ENCODE data around the gene HTR5A. TPM values are rescaled to one million over a fixed set of nuclear protein-coding genes. Genes with fewer than 3 reads are reported as not detected.

The HTR5A gene
- total and polyA plus RNA-seq, 2 of the 13 experiments (the other 11 are each of a cell fraction or from before 2014, with no cell fraction given), result not detected

DNA sequence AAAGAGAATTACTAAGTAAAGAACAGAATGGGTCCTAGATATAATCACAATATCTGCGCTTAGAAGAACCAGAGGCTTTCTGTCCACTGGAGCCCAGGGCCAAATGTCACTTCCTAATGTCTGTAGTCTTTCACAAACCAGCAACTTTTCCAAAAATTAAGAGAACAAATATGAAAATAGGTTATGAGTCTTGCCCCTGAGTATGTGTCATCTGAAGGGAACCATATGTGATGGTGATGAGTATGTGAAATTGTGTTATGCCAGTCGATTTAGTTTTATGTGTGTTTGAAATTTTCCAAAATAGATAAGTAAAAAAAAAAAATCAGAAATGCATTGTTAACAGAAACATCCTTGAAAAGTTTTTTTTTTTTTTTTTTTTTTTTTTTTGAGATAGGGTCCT, 15.4 kb upstream of the HTR5A start:
- CTCF ChIA-PET (ENCODE audit: low intra/inter-chr PET ratio, low total read pairs), result no interaction called here
- BruUV-seq (replicated peaks), result no TSS peak
- H2AFZ ChIP-seq (ENCODE audit: low read length), result no peak overlapping the region
- H3K9me3 ChIP-seq (ENCODE audit: low read length), result no peaks in the 10 kb centered on the region
- no peaks in the 10 kb centered on the region for H3K4me1 ChIP-seq (ENCODE audit: insufficient read depth, low read length)
- ATAC-seq, result no peak
- TF ChIP-seq, protein P1, sequence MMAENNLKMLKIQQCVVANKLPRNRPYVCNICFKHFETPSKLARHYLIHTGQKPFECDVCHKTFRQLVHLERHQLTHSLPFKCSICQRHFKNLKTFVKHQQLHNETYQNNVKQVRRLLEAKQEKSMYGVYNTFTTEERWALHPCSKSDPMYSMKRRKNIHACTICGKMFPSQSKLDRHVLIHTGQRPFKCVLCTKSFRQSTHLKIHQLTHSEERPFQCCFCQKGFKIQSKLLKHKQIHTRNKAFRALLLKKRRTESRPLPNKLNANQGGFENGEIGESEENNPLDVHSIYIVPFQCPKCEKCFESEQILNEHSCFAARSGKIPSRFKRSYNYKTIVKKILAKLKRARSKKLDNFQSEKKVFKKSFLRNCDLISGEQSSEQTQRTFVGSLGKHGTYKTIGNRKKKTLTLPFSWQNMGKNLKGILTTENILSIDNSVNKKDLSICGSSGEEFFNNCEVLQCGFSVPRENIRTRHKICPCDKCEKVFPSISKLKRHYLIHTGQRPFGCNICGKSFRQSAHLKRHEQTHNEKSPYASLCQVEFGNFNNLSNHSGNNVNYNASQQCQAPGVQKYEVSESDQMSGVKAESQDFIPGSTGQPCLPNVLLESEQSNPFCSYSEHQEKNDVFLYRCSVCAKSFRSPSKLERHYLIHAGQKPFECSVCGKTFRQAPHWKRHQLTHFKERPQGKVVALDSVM (CRISPR knock-in tag; IDR thresholded peaks at IDR 0.05), result no peak
- no peak for TF ChIP-seq ZMYM2 (CRISPR knock-in tag; IDR thresholded peaks at IDR 0.05)
- no peak for TF ChIP-seq ZNF580 (CRISPR knock-in tag; IDR thresholded peaks at IDR 0.05; ENCODE audit: borderline replicate concordance, low read depth)
- no peak for TF ChIP-seq ZFP36L2 (CRISPR knock-in tag; IDR thresholded peaks at IDR 0.05)
- no peak for TF ChIP-seq CEBPG (CRISPR knock-in tag; IDR thresholded peaks at IDR 0.05)
- TF ChIP-seq GRHL1 (CRISPR knock-in tag; conservative IDR thresholded peaks at IDR 0.05), result no peak
- no peak for FAIRE-seq
- no peak overlapping the region for H3K9ac ChIP-seq (ENCODE audit: insufficient read depth, low read depth, low read length)
- H3K4me3 ChIP-seq (replicated peaks in 1 of 3; ENCODE audit: insufficient read depth in 1 of 3, low read depth in 2 of 3, low read length in 3 of 3), result no peak overlapping the region
- no peaks in the 10 kb centered on the region for H4K20me1 ChIP-seq (ENCODE audit: insufficient read depth, low read length)
- peaks cover 2 to 12% of the 10 kb centered on the region in 2 experiments; a peak in 1 of 5 replicates for H3K27me3 ChIP-seq (ENCODE audit: control insufficient read depth in 1 of 2, insufficient read depth in 2 of 2, low read length in 2 of 2)
- POLR2A ChIA-PET, result no interaction called here
- no peak overlapping the region for H3K27ac ChIP-seq (ENCODE audit: extremely low read length, insufficient read depth, low read length)
- no peaks in the 10 kb centered on the region for H3K36me3 ChIP-seq (replicated peaks in 1 of 2; ENCODE audit: control insufficient read depth in 1 of 2, insufficient read depth in 2 of 2, low read length in 2 of 2)
- in situ Hi-C loops (cut with HindIII; ENCODE audit: extremely low pct_ligation_motif_present, low pct_unique_long_range_greater_than_20kb) (no loop called here), intact Hi-C loops (cut with micrococcal nuclease; ENCODE audit: unreplicated experiment) (no loop called here)
- 1% methylated on average over 2 of the region's 2 CpGs for WGBS (ENCODE audit: low lambda C conversion rate)
- H3K79me2 ChIP-seq (ENCODE audit: insufficient read depth, low read length), result no peaks in the 10 kb centered on the region
- DNase-seq (ENCODE audit: low spot score), result no peak
- no peak overlapping the region for H3K4me2 ChIP-seq (ENCODE audit: low read depth, low read length)
